Hepatocyte (in vitro differentiated cells): ENCODE data around the gene ADH1B.

Experiments
- EZH2 ChIP-seq: fragments of 200-600 bp; sonication (generic); IDR thresholded peaks from 2 replicates; pipeline ENCODE4 v1.6.1; 2016; ENCODE audit warnings: antibody characterized with exemption, mild to moderate bottlenecking, borderline replicate concordance
- TF ChIP-seq, protein P1 (sequence below): fragments of 200-600 bp; sonication (generic); IDR thresholded peaks from 2 replicates; pipeline ENCODE4 v1.5.1; 2016; ENCODE audit warnings: antibody characterized with exemption, mild to moderate bottlenecking; ENCODE audit not compliant: poor library complexity

DNA sequence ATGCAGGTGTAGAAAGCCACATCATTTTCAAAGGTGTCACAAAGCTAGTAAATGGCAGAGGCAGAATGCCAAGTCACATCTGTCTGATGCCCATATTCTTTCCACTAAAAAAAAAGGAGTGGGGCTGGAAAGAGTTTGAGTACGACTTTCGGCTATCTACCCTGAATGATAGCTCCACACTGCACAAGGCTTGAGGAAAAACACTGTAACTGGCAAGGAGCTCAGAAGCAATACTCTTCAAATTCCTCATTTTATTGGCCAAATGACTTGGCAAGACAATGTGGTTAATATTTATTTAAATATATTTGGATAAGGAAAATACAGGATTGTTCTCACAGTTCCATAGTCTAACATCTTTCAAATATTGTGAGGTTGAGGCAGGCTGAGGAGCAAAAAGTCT is 36.7 kb upstream of the ADH1B start:
- TF ChIP-seq, protein P1, sequence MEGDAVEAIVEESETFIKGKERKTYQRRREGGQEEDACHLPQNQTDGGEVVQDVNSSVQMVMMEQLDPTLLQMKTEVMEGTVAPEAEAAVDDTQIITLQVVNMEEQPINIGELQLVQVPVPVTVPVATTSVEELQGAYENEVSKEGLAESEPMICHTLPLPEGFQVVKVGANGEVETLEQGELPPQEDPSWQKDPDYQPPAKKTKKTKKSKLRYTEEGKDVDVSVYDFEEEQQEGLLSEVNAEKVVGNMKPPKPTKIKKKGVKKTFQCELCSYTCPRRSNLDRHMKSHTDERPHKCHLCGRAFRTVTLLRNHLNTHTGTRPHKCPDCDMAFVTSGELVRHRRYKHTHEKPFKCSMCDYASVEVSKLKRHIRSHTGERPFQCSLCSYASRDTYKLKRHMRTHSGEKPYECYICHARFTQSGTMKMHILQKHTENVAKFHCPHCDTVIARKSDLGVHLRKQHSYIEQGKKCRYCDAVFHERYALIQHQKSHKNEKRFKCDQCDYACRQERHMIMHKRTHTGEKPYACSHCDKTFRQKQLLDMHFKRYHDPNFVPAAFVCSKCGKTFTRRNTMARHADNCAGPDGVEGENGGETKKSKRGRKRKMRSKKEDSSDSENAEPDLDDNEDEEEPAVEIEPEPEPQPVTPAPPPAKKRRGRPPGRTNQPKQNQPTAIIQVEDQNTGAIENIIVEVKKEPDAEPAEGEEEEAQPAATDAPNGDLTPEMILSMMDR: no peak
- TF ChIP-seq EZH2: no peak
